Thymus (tissue), 11 donors: ENCODE data around the gene L1CAM. TPM values are rescaled to one million over a fixed set of nuclear protein-coding genes. Genes with fewer than 3 reads are reported as not detected.

Source experiments
- DNase-seq, 9 donors: peaks; one replicate each; pipeline ENCODE4 v3.0.0-alpha.2; 2013; ENCODE audit warnings: low spot score in 9 of 9, low read depth in 6 of 9, missing footprints in 1 of 9
- H3K27ac ChIP-seq, 2 donors: one replicate each; pipeline ENCODE4 v1.5.1; 2013; ENCODE audit warnings: control low read depth in 1 of 2, low read depth in 1 of 2, low read length in 1 of 2, mild to moderate bottlenecking in 1 of 2, moderate library complexity in 1 of 2
- H3K27me3 ChIP-seq, 2 donors: one replicate each; pipeline ENCODE4 v1.5.1; 2013; ENCODE audit warnings: low read length in 1 of 2; ENCODE audit not compliant: control insufficient read depth in 2 of 2, insufficient read depth in 1 of 2
- H3K36me3 ChIP-seq, 2 donors: one replicate each; pipeline ENCODE4 v1.5.1; 2013; ENCODE audit warnings: low read length in 1 of 2, mild to moderate bottlenecking in 1 of 2, moderate library complexity in 1 of 2; ENCODE audit not compliant: control insufficient read depth in 2 of 2, insufficient read depth in 2 of 2
- H3K4me1 ChIP-seq, 2 donors: one replicate each; pipeline ENCODE4 v1.5.1; 2013; ENCODE audit warnings: low read length in 2 of 2; ENCODE audit not compliant: control insufficient read depth in 2 of 2, insufficient read depth in 2 of 2
- H3K4me3 ChIP-seq, 2 donors: one replicate each; pipeline ENCODE4 v1.5.1; 2013; ENCODE audit warnings: low read length in 2 of 2, control low read depth in 1 of 2, mild to moderate bottlenecking in 1 of 2
- H3K9me3 ChIP-seq, 2 donors: one replicate each; pipeline ENCODE4 v1.5.1; 2013; ENCODE audit warnings: low read length in 1 of 2, mild to moderate bottlenecking in 1 of 2; ENCODE audit not compliant: control insufficient read depth in 2 of 2, insufficient read depth in 1 of 2
- WGBS: extraction: QIAGEN DNeasy Blood & Tissue Kit; methylation state at CpG from one replicate; pipeline ENCODE4 v1.1.7; 2013; 5-methylcytosine and 5-hydroxymethylcytosine counted together
- polyA plus RNA-seq: library from polyadenylated mRNA; stranded (reverse); fragments of 200-250 nt; gene quantifications from one replicate; pipeline ENCODE4 v1.2.3, GENCODE V29; 2013
- total RNA-seq: library from RNA; stranded (reverse); fragments of 120-200 nt; gene quantifications from one replicate; pipeline ENCODE4 v1.2.4, GENCODE V29; 2013
- donor health status: healthy.

Gene L1CAM
- total and polyA plus RNA-seq, 2 donors: 0.28 to 0.64 TPM

- Histone ChIP-seq H3K27ac (no peak overlapping the region), H3K9me3 (peaks cover 0 to 5% of the 10 kb centered on the region in 2 donors), H3K4me3 (no peak overlapping the region), H3K27me3 (peaks cover 20 to 95% of the 10 kb centered on the region in 2 donors), H3K4me1 (peaks cover 0 to 22% of the 10 kb centered on the region in 2 donors), H3K36me3 (no peaks in the 10 kb centered on the region)
- no peak for DNase-seq
- 69% methylated on average over 7 of the region's 7 CpGs for WGBS
Observed at GRCh38 chrX:153882557-153882956, 3.4 kb downstream of the L1CAM start.

GRCh38 chrX:153882086-153882498, 3.9 kb downstream of the L1CAM start:
- no peak overlapping the region for H3K27ac ChIP-seq
- H3K27me3 ChIP-seq: peaks cover 18 to 91% of the 10 kb centered on the region in 2 donors
- H3K4me1 ChIP-seq: peaks cover 0 to 22% of the 10 kb centered on the region in 2 donors
- 72% methylated on average over 8 of the region's 8 CpGs for WGBS
- H3K4me3 ChIP-seq: no peak overlapping the region
- no peaks in the 10 kb centered on the region for H3K36me3 ChIP-seq
- DNase-seq: no peak
- H3K9me3 ChIP-seq: peaks cover 0 to 5% of the 10 kb centered on the region in 2 donors

- H3K4me1 ChIP-seq: peaks cover 0 to 22% of the 10 kb centered on the region in 2 donors
- WGBS: 93% methylated on average over 7 of the region's 7 CpGs
- no peaks in the 10 kb centered on the region for H3K36me3 ChIP-seq
- no peak overlapping the region for H3K4me3 ChIP-seq
- DNase-seq: no peak
- peaks cover 14 to 83% of the 10 kb centered on the region in 2 donors for H3K27me3 ChIP-seq
- peaks cover 0 to 1% of the 10 kb centered on the region in 2 donors for H3K9me3 ChIP-seq
- no peak overlapping the region for H3K27ac ChIP-seq
Observed at GRCh38 chrX:153881281-153881680, 4.7 kb downstream of the L1CAM start.

- no peak overlapping the region for H3K4me3 ChIP-seq
- H3K9me3 ChIP-seq: no peaks in the 10 kb centered on the region
- H3K27me3 ChIP-seq: peaks cover 14 to 83% of the 10 kb centered on the region in 2 donors
- WGBS: 39% methylated on average over 6 of the region's 6 CpGs
- no peak overlapping the region for H3K27ac ChIP-seq
- peaks cover 0 to 22% of the 10 kb centered on the region in 2 donors for H3K4me1 ChIP-seq
- H3K36me3 ChIP-seq: no peaks in the 10 kb centered on the region
- no peak for DNase-seq
Observed at GRCh38 chrX:153880440-153880815, 5.5 kb downstream of the L1CAM start.

DNA sequence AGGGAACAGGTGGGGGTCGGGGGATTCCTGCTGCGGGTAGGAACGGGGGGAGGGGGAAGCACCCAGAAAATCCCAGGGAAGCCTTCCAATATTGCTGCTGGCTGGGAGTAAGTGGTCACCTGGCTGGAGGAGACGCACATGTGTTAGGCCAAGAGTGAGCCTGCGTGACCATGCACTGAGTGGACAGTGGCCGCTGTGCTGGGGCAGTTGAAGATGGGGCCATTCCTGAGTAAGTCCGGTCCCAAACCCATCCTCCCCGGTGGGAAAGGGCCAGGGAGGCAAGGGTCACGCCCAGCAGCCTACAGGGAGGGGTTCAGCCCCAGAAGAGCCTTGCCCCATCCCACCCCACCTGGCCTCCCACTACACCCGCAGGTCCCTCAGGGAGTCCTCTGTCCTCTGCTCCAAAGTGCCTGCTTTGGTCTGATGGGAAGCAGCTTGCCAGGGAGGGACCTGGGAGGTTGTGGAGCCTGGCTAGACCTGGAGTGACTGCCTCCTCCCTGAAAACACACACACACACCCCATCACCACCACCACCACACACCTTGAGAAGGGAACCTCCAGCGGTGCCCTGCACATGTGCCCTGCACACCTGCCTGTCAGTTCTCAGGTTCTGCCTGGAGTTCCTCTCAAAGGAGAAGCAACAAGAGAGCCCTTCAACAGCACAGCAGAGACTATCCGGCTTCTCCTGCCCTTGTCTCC, 6.1 kb downstream of the L1CAM start:
- DNase-seq: no peak
- Histone ChIP-seq H3K27ac (no peak overlapping the region), H3K27me3 (peaks cover 10 to 82% of the 10 kb centered on the region in 2 donors), H3K4me1 (peaks cover 0 to 20% of the 10 kb centered on the region in 2 donors), H3K4me3 (no peak overlapping the region), H3K9me3 (no peaks in the 10 kb centered on the region), H3K36me3 (no peaks in the 10 kb centered on the region)
- 72% methylated on average over 12 of the region's 12 CpGs for WGBS

GRCh38 chrX:153878969-153879653, 6.9 kb downstream of the L1CAM start:
- peak in 3 of 9 donors; percentile 12 to 38 (median 13) for DNase-seq
- Histone ChIP-seq H3K4me1 (peaks cover 0 to 20% of the 10 kb centered on the region in 2 donors), H3K4me3 (no peak overlapping the region), H3K27ac (no peak overlapping the region), H3K27me3 (peaks cover 6 to 81% of the 10 kb centered on the region in 2 donors), H3K36me3 (no peaks in the 10 kb centered on the region), H3K9me3 (no peaks in the 10 kb centered on the region)
- 6% methylated on average over 28 of the region's 28 CpGs for WGBS

DNA sequence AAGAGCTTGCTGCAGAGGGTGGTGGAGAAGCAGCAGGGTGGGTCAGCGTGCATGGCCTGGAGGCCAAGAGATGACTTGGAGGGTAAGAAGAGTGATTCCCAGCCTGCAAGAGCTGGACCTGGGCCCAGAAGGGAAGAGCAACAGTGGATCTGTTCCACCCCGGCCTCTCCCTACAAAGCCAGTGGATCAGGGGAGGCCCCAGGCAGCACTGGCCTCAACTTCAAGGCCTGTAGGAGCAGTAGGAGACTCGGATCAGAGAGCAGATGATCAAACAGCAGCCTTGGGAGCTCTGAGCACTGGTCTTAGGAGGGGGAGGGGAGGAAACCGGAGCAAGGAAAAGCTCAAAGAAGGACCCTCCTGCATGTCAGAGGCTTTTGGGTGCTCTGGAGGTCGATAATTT, 7.6 kb downstream of the L1CAM start:
- 47% methylated on average over 5 of the region's 5 CpGs for WGBS
- no peak overlapping the region for H3K4me3 ChIP-seq
- H3K4me1 ChIP-seq: peaks cover 0 to 20% of the 10 kb centered on the region in 2 donors
- no peak overlapping the region for H3K27ac ChIP-seq
- no peaks in the 10 kb centered on the region for H3K9me3 ChIP-seq
- DNase-seq: no peak
- H3K27me3 ChIP-seq: peaks cover 3 to 81% of the 10 kb centered on the region in 2 donors
- no peaks in the 10 kb centered on the region for H3K36me3 ChIP-seq

DNA sequence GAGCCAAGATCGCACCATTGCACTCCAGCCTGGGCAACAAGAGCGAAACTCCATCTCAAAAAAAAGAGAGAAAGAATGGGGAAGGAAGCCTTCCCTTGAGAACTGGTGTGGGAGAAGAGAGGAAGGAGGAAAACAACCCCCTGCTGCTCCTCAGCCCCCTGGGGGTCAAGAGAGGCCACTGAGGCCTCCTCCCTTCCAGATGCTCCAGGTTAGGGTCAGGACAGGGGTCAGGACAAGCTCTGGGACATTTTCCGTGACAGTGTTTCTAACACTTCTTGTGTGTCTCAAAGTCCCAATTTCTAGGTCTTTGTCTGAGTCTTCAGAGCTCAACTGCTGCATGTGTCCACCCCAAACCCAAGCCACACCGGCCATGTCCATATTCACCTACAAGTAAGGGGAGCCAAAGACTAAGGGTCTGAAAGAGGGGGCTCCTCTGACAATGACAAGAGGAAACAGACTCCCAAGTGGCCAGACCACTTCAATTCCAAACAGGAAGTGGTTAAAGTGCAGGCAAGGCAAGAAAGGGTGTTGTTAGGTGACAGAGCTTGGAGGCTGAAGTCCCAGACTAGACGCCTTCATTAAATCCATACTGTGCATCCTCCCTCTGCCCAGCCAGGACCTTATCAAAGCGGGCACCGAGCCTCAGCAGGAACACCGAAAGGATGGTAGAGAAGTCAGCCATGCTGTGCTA, 8.3 kb downstream of the L1CAM start:
- Histone ChIP-seq H3K27me3 (peaks cover 0 to 81% of the 10 kb centered on the region in 2 donors), H3K27ac (no peak overlapping the region), H3K4me3 (no peak overlapping the region), H3K4me1 (peaks cover 0 to 20% of the 10 kb centered on the region in 2 donors), H3K9me3 (no peaks in the 10 kb centered on the region), H3K36me3 (no peaks in the 10 kb centered on the region)
- no peak for DNase-seq
- 69% methylated on average over 8 of the region's 8 CpGs for WGBS

DNA sequence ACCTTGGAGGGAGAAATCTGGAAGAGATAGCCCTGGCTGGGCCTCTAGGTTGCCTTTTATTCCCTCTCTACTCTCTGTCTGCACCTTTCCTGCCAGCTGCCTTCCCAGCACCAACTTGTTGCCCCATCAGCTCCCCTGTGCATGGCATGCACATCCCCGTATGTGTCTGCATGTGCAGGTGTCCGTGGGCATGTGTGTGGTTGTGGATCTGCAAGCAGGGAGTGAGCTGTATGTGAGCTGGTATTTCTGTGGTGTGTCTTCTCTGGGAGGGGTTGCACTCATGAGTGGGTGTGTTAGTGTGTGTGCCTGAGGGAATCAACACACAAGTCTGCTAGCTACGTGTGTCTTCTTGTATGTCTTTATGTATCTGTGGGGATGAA, 9.9 kb downstream of the L1CAM start:
- Histone ChIP-seq H3K9me3 (no peaks in the 10 kb centered on the region), H3K4me1 (peaks cover 0 to 20% of the 10 kb centered on the region in 2 donors), H3K27me3 (peaks cover 0 to 78% of the 10 kb centered on the region in 2 donors), H3K4me3 (no peak overlapping the region), H3K36me3 (no peaks in the 10 kb centered on the region), H3K27ac (no peak overlapping the region)
- WGBS: 77% methylated on average over 3 of the region's 3 CpGs
- no peak for DNase-seq
